H9 (cell line): ENCODE data around the gene CDH24. TPM values are rescaled to one million over a fixed set of nuclear protein-coding genes. Genes with fewer than 3 reads are reported as not detected.

ENCODE experiments used
- DNase-seq: peaks from one replicate; pipeline ENCODE4 v3.0.0-alpha.2; 2017
- H2AFZ ChIP-seq: one replicate; pipeline ENCODE4 v1.6.1; 2013; ENCODE audit warnings: mild to moderate bottlenecking, low read length, control low read depth, moderate library complexity
- H2AK5ac ChIP-seq: 2 replicates; pipeline ENCODE4 v1.6.1; 2013; ENCODE audit warnings: low read length, control low read depth, mixed read lengths; ENCODE audit not compliant: insufficient read length
- H2BK120ac ChIP-seq: one replicate; pipeline ENCODE4 v1.6.1; 2013; ENCODE audit warnings: low read depth, mild to moderate bottlenecking, low read length, control low read depth, inconsistent platforms; ENCODE audit not compliant: poor library complexity, severe bottlenecking
- H2BK12ac ChIP-seq: 2 replicates; pipeline ENCODE4 v1.6.1; 2013; ENCODE audit warnings: low read length, control low read depth, mixed read lengths, low read depth; ENCODE audit not compliant: insufficient read length
- H2BK15ac ChIP-seq: 2 replicates; pipeline ENCODE4 v1.6.1; 2013; ENCODE audit warnings: low read depth, low read length, control low read depth
- H2BK20ac ChIP-seq: one replicate; pipeline ENCODE4 v1.6.1; 2013; ENCODE audit warnings: low read depth, mild to moderate bottlenecking, low read length, control low read depth, inconsistent platforms; ENCODE audit not compliant: poor library complexity, severe bottlenecking
- H2BK5ac ChIP-seq: 2 replicates; pipeline ENCODE4 v1.6.1; 2013; ENCODE audit warnings: low read length, control low read depth, mixed read lengths; ENCODE audit not compliant: insufficient read length
- H3K14ac ChIP-seq: 2 replicates; pipeline ENCODE4 v1.6.1; 2013; ENCODE audit warnings: low read length, control low read depth; ENCODE audit not compliant: insufficient read depth
- H3K18ac ChIP-seq: 2 replicates; pipeline ENCODE4 v1.6.1; 2013; ENCODE audit warnings: low read depth, mild to moderate bottlenecking, mixed read lengths, low read length, control low read depth; ENCODE audit not compliant: insufficient read length
- H3K23ac ChIP-seq: 2 replicates; pipeline ENCODE4 v1.6.1; 2013; ENCODE audit warnings: low read length, control low read depth, mixed read lengths, low read depth; ENCODE audit not compliant: insufficient read length
- H3K23me2 ChIP-seq: 2 replicates; pipeline ENCODE4 v1.6.1; 2013; ENCODE audit warnings: low read depth, mild to moderate bottlenecking, mixed read lengths, low read length, control low read depth; ENCODE audit not compliant: insufficient read length, poor library complexity, severe bottlenecking
- H3K27ac ChIP-seq: 2 replicates; pipeline ENCODE4 v1.5.1; 2013; ENCODE audit warnings: low read length, control low read depth, mixed read lengths, low read depth; ENCODE audit not compliant: insufficient read length
- H3K27me3 ChIP-seq: 2 replicates; pipeline ENCODE4 v1.6.1; 2013; ENCODE audit warnings: low read length, control low read depth, inconsistent platforms; ENCODE audit not compliant: insufficient read depth
- H3K4ac ChIP-seq: 2 replicates; pipeline ENCODE4 v1.6.1; 2013; ENCODE audit warnings: low read depth, mild to moderate bottlenecking, control low read depth, inconsistent platforms, low read length, moderate library complexity
- H3K4me1 ChIP-seq: 2 replicates; pipeline ENCODE4 v1.6.1; 2013; ENCODE audit warnings: low read length, control low read depth, inconsistent platforms; ENCODE audit not compliant: insufficient read depth
- H3K4me2 ChIP-seq: 2 replicates; pipeline ENCODE4 v1.6.1; 2013; ENCODE audit warnings: low read length, control low read depth, mixed read lengths; ENCODE audit not compliant: insufficient read length, insufficient read depth
- H3K56ac ChIP-seq: 2 replicates; pipeline ENCODE4 v1.6.1; 2013; ENCODE audit warnings: low read depth, mild to moderate bottlenecking, mixed read lengths, low read length, control low read depth; ENCODE audit not compliant: insufficient read length
- H3K79me1 ChIP-seq: 2 replicates; pipeline ENCODE4 v1.6.1; 2013; ENCODE audit warnings: low read depth, mild to moderate bottlenecking, moderate library complexity, low read length, control low read depth, inconsistent platforms; ENCODE audit not compliant: insufficient read depth, poor library complexity, severe bottlenecking
- H3K79me2 ChIP-seq: 2 replicates; pipeline ENCODE4 v1.6.1; 2013; ENCODE audit warnings: low read length, control low read depth, inconsistent platforms; ENCODE audit not compliant: insufficient read depth
- H3K9ac ChIP-seq: 2 replicates; pipeline ENCODE4 v1.6.1; 2013; ENCODE audit warnings: low read length, control low read depth, mixed read lengths; ENCODE audit not compliant: insufficient read length; ENCODE audit errors: extremely low read depth
- H3K9me3 ChIP-seq: one replicate; pipeline ENCODE4 v1.6.1; 2013; ENCODE audit warnings: low read depth, low read length, inconsistent platforms; ENCODE audit not compliant: control insufficient read depth
- H3T11ph ChIP-seq: one replicate; pipeline ENCODE4 v1.6.1; 2013; ENCODE audit warnings: mild to moderate bottlenecking, low read length, control low read depth, inconsistent platforms
- H4K20me1 ChIP-seq: one replicate; pipeline ENCODE4 v1.6.1; 2013; ENCODE audit not compliant: control insufficient read depth, insufficient read length, insufficient read depth
- H4K5ac ChIP-seq: 2 replicates; pipeline ENCODE4 v1.6.1; 2013; ENCODE audit warnings: low read depth, mild to moderate bottlenecking, mixed read lengths, low read length, control low read depth; ENCODE audit not compliant: insufficient read length
- H4K8ac ChIP-seq: replicated peaks from 2 replicates; pipeline ENCODE4 v1.6.1; 2013; ENCODE audit warnings: low read length, control low read depth, mixed read lengths, low read depth; ENCODE audit not compliant: insufficient read length
- H4K91ac ChIP-seq: 2 replicates; pipeline ENCODE4 v1.6.1; 2013; ENCODE audit warnings: low read depth, mild to moderate bottlenecking, moderate library complexity, mixed read lengths, low read length, control low read depth; ENCODE audit not compliant: insufficient read length
- H3K27ac Mint-ChIP-seq, 3 experiments: 2 replicates in 2 of 3; 3 replicates in 1 of 3; pipeline ENCODE4 v1.8.0; 2020 to 2021; ENCODE audit warnings: mixed read lengths in 3 of 3, mild to moderate bottlenecking in 1 of 3, moderate library complexity in 1 of 3
- H3K27me3 Mint-ChIP-seq: 2 replicates; pipeline ENCODE4 v1.8.0; 2021; ENCODE audit warnings: low read depth, mild to moderate bottlenecking, moderate library complexity, mixed read lengths
- H3K36me3 Mint-ChIP-seq, 3 experiments: 2 replicates in 2 of 3; 3 replicates in 1 of 3; pipeline ENCODE4 v1.8.0; 2020 to 2021; ENCODE audit warnings: low read depth in 3 of 3, mixed read lengths in 3 of 3; ENCODE audit not compliant: insufficient read depth in 1 of 3
- H3K4me1 Mint-ChIP-seq, 2 experiments: 2 replicates each; pipeline ENCODE4 v1.8.0; 2020; ENCODE audit warnings: mixed read lengths in 2 of 2
- H3K4me3 Mint-ChIP-seq, 2 experiments: 2 replicates in 1 of 2; 3 replicates in 1 of 2; pipeline ENCODE4 v1.8.0; 2020 to 2021; ENCODE audit warnings: mild to moderate bottlenecking in 2 of 2, mixed read lengths in 2 of 2, moderate library complexity in 1 of 2
- H3K9me3 Mint-ChIP-seq, 2 experiments: 2 replicates in 1 of 2; 3 replicates in 1 of 2; pipeline ENCODE4 v1.8.0; 2020; ENCODE audit warnings: mild to moderate bottlenecking in 2 of 2, mixed read lengths in 2 of 2, moderate library complexity in 1 of 2
- WGBS: extraction: QIAGEN DNeasy Blood & Tissue Kit; methylation state at CpG from one replicate; pipeline ENCODE4 v1.1.7; 2013; ENCODE audit warnings: missing lambda C conversion rate, low lambda C conversion rate, mixed read lengths; ENCODE audit not compliant: insufficient read length; ENCODE audit errors: extremely low coverage; 5-methylcytosine and 5-hydroxymethylcytosine counted together
- total RNA-seq: library from RNA; stranded (reverse); gene quantifications from 2 replicates; pipeline ENCODE4 v1.2.1, GENCODE V29; 2021
- TF ChIP-seq, protein P1 (sequence below): fragments of 200-600 bp; sonication (generic); conservative IDR thresholded peaks from 3 replicates; pipeline ENCODE4 v1.8.0; 2021; ENCODE audit warnings: antibody characterized with exemption, mild to moderate bottlenecking

CDH24 gene
- total RNA-seq, 1 experiment from 2014 or later: 16.7 TPM

DNA sequence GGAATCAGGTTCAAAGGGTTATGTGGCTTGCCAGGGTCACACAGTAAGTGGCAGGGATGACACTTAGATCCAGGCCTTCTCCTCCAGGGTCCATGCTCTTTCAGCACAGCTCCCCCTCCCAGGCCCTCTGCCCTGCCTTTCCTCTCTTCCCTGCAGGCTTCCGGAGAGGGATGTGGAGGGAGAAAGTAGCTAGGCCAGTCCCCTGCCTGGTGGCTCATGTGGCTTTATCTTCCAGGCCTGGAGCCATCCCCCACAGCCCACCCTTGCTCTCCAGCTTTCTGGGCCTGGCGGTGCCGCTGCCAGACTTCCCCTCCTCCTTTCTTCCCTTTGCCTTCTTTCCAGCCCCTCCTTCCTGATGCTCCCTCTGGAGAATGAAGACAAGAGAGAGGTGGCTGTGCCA lies 13.6 kb downstream of the CDH24 start:
- Mint-ChIP-seq H3K27ac (peak overlapping the region in 2 of 3 experiments; percentile 41 to 85; a peak in 5 of 7 replicates), H3K4me3 (no peak overlapping the region), H3K36me3 (peaks cover 6 to 11% (median 9%) of the 10 kb centered on the region in 3 experiments), H3K27me3 (peaks cover 1% of the 10 kb centered on the region; the same call in 1 of the 2 replicates), H3K4me1 (peaks cover 6 to 15% of the 10 kb centered on the region in 2 experiments), H3K9me3 (no peaks in the 10 kb centered on the region)
- H3T11ph ChIP-seq: no peak overlapping the region
- no peak overlapping the region for H3K18ac ChIP-seq
- H3K9me3 ChIP-seq: no peaks in the 10 kb centered on the region
- no peak overlapping the region; the same call in 1 of the 2 replicates for H3K14ac ChIP-seq
- H3K23me2 ChIP-seq: no peaks in the 10 kb centered on the region
- H2BK20ac ChIP-seq: no peak overlapping the region
- TF ChIP-seq, protein P1, sequence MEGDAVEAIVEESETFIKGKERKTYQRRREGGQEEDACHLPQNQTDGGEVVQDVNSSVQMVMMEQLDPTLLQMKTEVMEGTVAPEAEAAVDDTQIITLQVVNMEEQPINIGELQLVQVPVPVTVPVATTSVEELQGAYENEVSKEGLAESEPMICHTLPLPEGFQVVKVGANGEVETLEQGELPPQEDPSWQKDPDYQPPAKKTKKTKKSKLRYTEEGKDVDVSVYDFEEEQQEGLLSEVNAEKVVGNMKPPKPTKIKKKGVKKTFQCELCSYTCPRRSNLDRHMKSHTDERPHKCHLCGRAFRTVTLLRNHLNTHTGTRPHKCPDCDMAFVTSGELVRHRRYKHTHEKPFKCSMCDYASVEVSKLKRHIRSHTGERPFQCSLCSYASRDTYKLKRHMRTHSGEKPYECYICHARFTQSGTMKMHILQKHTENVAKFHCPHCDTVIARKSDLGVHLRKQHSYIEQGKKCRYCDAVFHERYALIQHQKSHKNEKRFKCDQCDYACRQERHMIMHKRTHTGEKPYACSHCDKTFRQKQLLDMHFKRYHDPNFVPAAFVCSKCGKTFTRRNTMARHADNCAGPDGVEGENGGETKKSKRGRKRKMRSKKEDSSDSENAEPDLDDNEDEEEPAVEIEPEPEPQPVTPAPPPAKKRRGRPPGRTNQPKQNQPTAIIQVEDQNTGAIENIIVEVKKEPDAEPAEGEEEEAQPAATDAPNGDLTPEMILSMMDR: no peak
- H4K8ac ChIP-seq: no peak overlapping the region
- no peaks in the 10 kb centered on the region for H3K79me2 ChIP-seq
- H3K79me1 ChIP-seq: no peaks in the 10 kb centered on the region
- H4K91ac ChIP-seq: no peak overlapping the region
- H2AFZ ChIP-seq: no peak overlapping the region
- no peak overlapping the region for H3K9ac ChIP-seq
- H3K4me2 ChIP-seq: no peak overlapping the region
- no peak overlapping the region for H2BK120ac ChIP-seq
- no peaks in the 10 kb centered on the region for H3K4me1 ChIP-seq
- WGBS: no CpG with 5 or more reads among the region's 3 CpGs
- no peak overlapping the region for H3K27ac ChIP-seq
- H2BK12ac ChIP-seq: no peak overlapping the region
- no peak overlapping the region for H3K56ac ChIP-seq
- no peaks in the 10 kb centered on the region for H4K20me1 ChIP-seq
- H2AK5ac ChIP-seq: no peak overlapping the region
- H2BK5ac ChIP-seq: no peak overlapping the region
- DNase-seq: no peak
- no peak overlapping the region for H3K4ac ChIP-seq
- H3K23ac ChIP-seq: no peak overlapping the region
- H3K27me3 ChIP-seq: no peaks in the 10 kb centered on the region
- no peak overlapping the region for H4K5ac ChIP-seq
- H2BK15ac ChIP-seq: no peak overlapping the region
